GM21619 (cell line): ENCODE data around the gene TMEM156.
"Not testable (repeated sequence)": the region's sequence is repeated elsewhere in the genome, so short reads cannot be mapped to it uniquely, and the experiment has no call there.

Experiments used
- ATAC-seq: cut with Tn5 transposase; IDR thresholded peaks from one replicate; pipeline ENCODE4 v1.9.1; 2021; ENCODE audit not compliant: unreplicated experiment

TMEM156 gene

GRCh38 chr4:38958453-38959190, 73.6 kb downstream of the TMEM156 start:
- no peak for ATAC-seq

- no peak for ATAC-seq
Observed at GRCh38 chr4:38957893-38958292, 74.3 kb downstream of the TMEM156 start.

- no peak for ATAC-seq
Observed at GRCh38 chr4:38957261-38957815, 74.9 kb downstream of the TMEM156 start.

GRCh38 chr4:38955957-38956356, 76.3 kb downstream of the TMEM156 start:
- ATAC-seq = no peak

- no peak for ATAC-seq
Observed at GRCh38 chr4:38954727-38955126, 77.5 kb downstream of the TMEM156 start.

GRCh38 chr4:38952017-38952416, 80.2 kb downstream of the TMEM156 start:
- ATAC-seq = no peak

- ATAC-seq = no peak
Observed at GRCh38 chr4:38951598-38951997, 80.6 kb downstream of the TMEM156 start.

GRCh38 chr4:38950734-38951133, 81.5 kb downstream of the TMEM156 start:
- ATAC-seq = no peak

GRCh38 chr4:38950159-38950558, 82.0 kb downstream of the TMEM156 start:
- ATAC-seq = no peak

GRCh38 chr4:38949411-38950051, 82.7 kb downstream of the TMEM156 start:
- ATAC-seq = no peak

GRCh38 chr4:38948551-38948950, 83.7 kb downstream of the TMEM156 start:
- ATAC-seq = no peak

- ATAC-seq = no peak
Observed at GRCh38 chr4:38946919-38947318, 85.3 kb downstream of the TMEM156 start.

- no peak for ATAC-seq
Observed at GRCh38 chr4:38944440-38944839, 87.8 kb downstream of the TMEM156 start.

GRCh38 chr4:38943343-38943742, 88.9 kb downstream of the TMEM156 start:
- no peak for ATAC-seq

- not testable (repeated sequence) for ATAC-seq
Observed at GRCh38 chr4:38941906-38942305, 90.3 kb downstream of the TMEM156 start.

- ATAC-seq = no peak
Observed at GRCh38 chr4:38940476-38940875, 91.7 kb downstream of the TMEM156 start.

GRCh38 chr4:38939165-38939564, 93.0 kb downstream of the TMEM156 start:
- ATAC-seq = peak; percentile 98

- ATAC-seq = no peak
Observed at GRCh38 chr4:38935391-38936073, 96.7 kb downstream of the TMEM156 start.

GRCh38 chr4:38931125-38931524, 101.1 kb downstream of the TMEM156 start:
- ATAC-seq = no peak

GRCh38 chr4:38930707-38931106, 101.5 kb downstream of the TMEM156 start:
- ATAC-seq = no peak

- no peak for ATAC-seq
Observed at GRCh38 chr4:38930204-38930603, 102.0 kb downstream of the TMEM156 start.

GRCh38 chr4:38928974-38929373, 103.2 kb downstream of the TMEM156 start:
- no peak for ATAC-seq
